ENCODE measurements around the gene GAN.

GRCh38 chr16:81401035-81401950 is 86.5 kb downstream of the GAN start:
- TF ChIP-seq NFIC (IDR thresholded peaks at IDR 0.05) = no peak
- TF ChIP-seq RAD21 (IDR thresholded peaks at IDR 0.05; ENCODE audit: low read depth) = no peak
